A673 (cell line): Measurements from ENCODE around the gene ZNF488. TPM values are rescaled to one million over a fixed set of nuclear protein-coding genes. Genes with fewer than 3 reads are reported as not detected.

ENCODE experiments used
- BruUV-seq: library from RNA; stranded (reverse); fragments of 400-500 nt; replicated peaks from 2 replicates; lab custom pipeline; 2021; lab: Mats Ljungman, UMichigan
- CTCF ChIA-PET: fragments of 300-600 bp; sonication (Branson Sonifier 250); formaldehyde crosslinking; loops from one replicate; lab custom pipeline; 2022; ENCODE audit warnings: antibody characterized with exemption; lab: Charles Lee
- POLR2A ChIA-PET: fragments of 300-600 bp; sonication (Branson Sonifier 250); formaldehyde crosslinking; loops from one replicate; lab custom pipeline; 2022; ENCODE audit warnings: antibody characterized with exemption; ENCODE audit not compliant: low non-redundant PET; lab: Charles Lee
- DNase-seq: peaks from one replicate; pipeline ENCODE4 v3.0.0-alpha.2; 2015; ENCODE audit warnings: low spot score
- H3K27ac ChIP-seq: fragments of 200-600 bp; sonication (generic); 2 replicates; pipeline ENCODE4 v1.5.1; 2016; ENCODE audit warnings: mixed run types, low read depth, mild to moderate bottlenecking, mixed read lengths, antibody characterized with exemption, low read length; ENCODE audit not compliant: poor library complexity, severe bottlenecking
- H3K27me3 ChIP-seq: fragments of 200-600 bp; sonication (generic); replicated peaks from 2 replicates; pipeline ENCODE4 v1.6.1; 2017; ENCODE audit warnings: mixed run types, low read depth, mild to moderate bottlenecking, mixed read lengths, antibody characterized with exemption, low read length; ENCODE audit not compliant: insufficient read depth, poor library complexity
- H3K36me3 ChIP-seq: fragments of 200-600 bp; sonication (generic); 2 replicates; pipeline ENCODE4 v1.6.1; 2016; ENCODE audit warnings: mixed run types, mild to moderate bottlenecking, mixed read lengths, antibody characterized with exemption, low read length; ENCODE audit not compliant: insufficient read depth, poor library complexity, severe bottlenecking
- H3K4me1 ChIP-seq: fragments of 200-600 bp; sonication (generic); 2 replicates; pipeline ENCODE4 v1.6.1; 2017; ENCODE audit warnings: mixed run types, mild to moderate bottlenecking, mixed read lengths, antibody characterized with exemption, low read length; ENCODE audit not compliant: insufficient read depth, poor library complexity, severe bottlenecking
- H3K4me3 ChIP-seq: fragments of 200-600 bp; sonication (generic); 2 replicates; pipeline ENCODE4 v1.5.1; 2016; ENCODE audit warnings: low read depth, mixed run types, mild to moderate bottlenecking, mixed read lengths, low read length; ENCODE audit not compliant: poor library complexity, severe bottlenecking
- H3K9me3 ChIP-seq: fragments of 200-600 bp; sonication (generic); 2 replicates; pipeline ENCODE4 v1.6.1; 2016; ENCODE audit warnings: mixed run types, low read depth, mild to moderate bottlenecking, mixed read lengths, antibody characterized with exemption, low read length; ENCODE audit not compliant: poor library complexity, severe bottlenecking
- CTCF ChIP-seq: fragments of 300-800, 200-600 bp; sonication (generic); conservative IDR thresholded peaks from 2 replicates; pipeline ENCODE4 v1.5.1; 2017; ENCODE audit warnings: low read depth, mild to moderate bottlenecking, antibody characterized with exemption, low read length, moderate library complexity, mixed read lengths
- EZH2 ChIP-seq: fragments of 200-600 bp; sonication (generic); IDR thresholded peaks from 2 replicates; pipeline ENCODE4 v1.6.1; 2017; ENCODE audit warnings: borderline replicate concordance, low read depth, mild to moderate bottlenecking, mixed read lengths, antibody characterized with exemption, low read length; ENCODE audit not compliant: poor library complexity, severe bottlenecking
- intact Hi-C: fragments of 100-400 bp; cut with micrococcal nuclease; formaldehyde crosslinking; loops from one replicate; pipeline ENCODE4 v1.10.0; 2022; ENCODE audit not compliant: unreplicated experiment
- total RNA-seq: library from RNA; stranded (reverse); gene quantifications from 2 replicates; pipeline ENCODE4 v1.2.3, GENCODE V29; 2021

ZNF488 gene
- total RNA-seq, 1 experiment from 2014 or later: 0.09 TPM

GRCh38 chr10:47347303-47347675 is 36.8 kb downstream of the ZNF488 start:
- H3K4me1 ChIP-seq: no peaks in the 10 kb centered on the region
- CTCF ChIA-PET: no interaction called here
- POLR2A ChIA-PET: no interaction called here
- H3K27ac ChIP-seq: no peak overlapping the region
- no peak overlapping the region for H3K4me3 ChIP-seq
- H3K36me3 ChIP-seq: no peaks in the 10 kb centered on the region
- H3K9me3 ChIP-seq: no peaks in the 10 kb centered on the region
- BruUV-seq: no TSS peak
- TF ChIP-seq EZH2 (no peak), CTCF (no peak)
- intact Hi-C loops: no loop called here
- DNase-seq: no peak
- no peaks in the 10 kb centered on the region for H3K27me3 ChIP-seq

- no peaks in the 10 kb centered on the region for H3K4me1 ChIP-seq
- H3K4me3 ChIP-seq: no peak overlapping the region
- CTCF ChIA-PET: no interaction called here
- TF ChIP-seq EZH2 (no peak), CTCF (no peak)
- no peaks in the 10 kb centered on the region for H3K36me3 ChIP-seq
- DNase-seq: peak; percentile 7
- H3K9me3 ChIP-seq: no peaks in the 10 kb centered on the region
- POLR2A ChIA-PET: no interaction called here
- intact Hi-C loops: no loop called here
- no peak overlapping the region for H3K27ac ChIP-seq
- no peaks in the 10 kb centered on the region for H3K27me3 ChIP-seq
- BruUV-seq: no TSS peak
These were observed 37.4 kb downstream of the ZNF488 start for GRCh38 chr10:47346581-47347302.

- Histone ChIP-seq H3K4me1 (no peaks in the 10 kb centered on the region), H3K36me3 (no peaks in the 10 kb centered on the region), H3K9me3 (no peaks in the 10 kb centered on the region), H3K27ac (no peak overlapping the region), H3K27me3 (no peaks in the 10 kb centered on the region), H3K4me3 (no peak overlapping the region)
- POLR2A ChIA-PET: interaction anchor here (0.6 to 0.8 kb wide), 2 partner anchors 913 to 1373 kb away, joined by 3 to 4 read pairs; partner anchors contain the start of gene TIMM23
- no peak for TF ChIP-seq CTCF
- no peak for TF ChIP-seq EZH2
- no peak for DNase-seq
- intact Hi-C loops: no loop called here
- no TSS peak for BruUV-seq
- CTCF ChIA-PET: no interaction called here
These were observed 38.9 kb downstream of the ZNF488 start for GRCh38 chr10:47344996-47345870.
